ACC112 (cell line): Measurements from ENCODE around the gene CSNK2B.

Experiments used
- H2AFZ ChIP-seq: fragments of 200-600 bp; sonication (generic); one replicate; pipeline ENCODE4 v1.6.0; 2017; ENCODE audit warnings: antibody characterized with exemption, low read length; ENCODE audit not compliant: unreplicated experiment
- H3K27ac ChIP-seq: fragments of 200-600 bp; sonication (generic); 2 replicates; pipeline ENCODE4 v1.5.1; 2014; ENCODE audit warnings: low read depth, mild to moderate bottlenecking, antibody characterized with exemption, low read length, moderate library complexity
- H3K27me3 ChIP-seq: fragments of 200-600 bp; sonication (generic); 2 replicates; pipeline ENCODE4 v1.6.1; 2014; ENCODE audit warnings: mild to moderate bottlenecking, antibody characterized with exemption, low read length, moderate library complexity, mixed read lengths; ENCODE audit not compliant: insufficient read depth
- H3K36me3 ChIP-seq: fragments of 200-600 bp; sonication (generic); 2 replicates; pipeline ENCODE4 v1.6.1; 2016; ENCODE audit warnings: mild to moderate bottlenecking, antibody characterized with exemption, low read length, moderate library complexity, mixed read lengths; ENCODE audit not compliant: insufficient read depth
- H3K4me1 ChIP-seq: fragments of 200-600 bp; sonication (generic); one replicate; pipeline ENCODE4 v1.6.1; 2016; ENCODE audit warnings: low read length, mixed read lengths; ENCODE audit not compliant: insufficient read depth, unreplicated experiment, control insufficient read depth
- H3K4me3 ChIP-seq: fragments of 200-600 bp; sonication (generic); 2 replicates; pipeline ENCODE4 v1.5.1; 2014; ENCODE audit warnings: mild to moderate bottlenecking, low read depth, low read length
- H3K79me2 ChIP-seq: fragments of 200-600 bp; sonication (generic); one replicate; pipeline ENCODE4 v1.6.0; 2016; ENCODE audit warnings: low read length; ENCODE audit not compliant: control insufficient read depth, unreplicated experiment, insufficient read depth

Gene CSNK2B

DNA sequence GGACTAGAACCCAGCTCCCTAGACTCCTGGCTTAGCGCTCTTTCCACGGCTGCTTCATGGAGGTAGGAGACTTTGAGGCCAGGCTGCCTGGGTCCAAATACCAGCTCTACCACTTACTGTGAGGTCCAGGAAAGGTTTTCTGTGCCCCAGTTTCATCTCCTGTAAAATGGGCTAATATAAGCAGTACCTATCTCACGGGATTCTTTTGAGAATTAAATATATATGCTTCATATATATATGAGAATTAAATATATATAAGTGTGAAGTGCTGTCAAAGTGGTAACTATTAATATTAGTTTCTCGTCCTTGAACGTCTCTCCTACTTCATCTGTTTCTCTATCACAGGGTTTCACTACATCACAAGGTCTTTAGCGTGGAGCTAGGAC is 25.2 kb downstream of the CSNK2B start:
- Histone ChIP-seq H3K36me3 (peaks cover 4% of the 10 kb centered on the region; the same call in 1 of the 2 replicates), H3K27me3 (no peaks in the 10 kb centered on the region), H3K79me2 (no peaks in the 10 kb centered on the region), H3K27ac (no peak overlapping the region), H3K4me1 (no peaks in the 10 kb centered on the region), H2AFZ (no peak overlapping the region), H3K4me3 (no peak overlapping the region)

DNA sequence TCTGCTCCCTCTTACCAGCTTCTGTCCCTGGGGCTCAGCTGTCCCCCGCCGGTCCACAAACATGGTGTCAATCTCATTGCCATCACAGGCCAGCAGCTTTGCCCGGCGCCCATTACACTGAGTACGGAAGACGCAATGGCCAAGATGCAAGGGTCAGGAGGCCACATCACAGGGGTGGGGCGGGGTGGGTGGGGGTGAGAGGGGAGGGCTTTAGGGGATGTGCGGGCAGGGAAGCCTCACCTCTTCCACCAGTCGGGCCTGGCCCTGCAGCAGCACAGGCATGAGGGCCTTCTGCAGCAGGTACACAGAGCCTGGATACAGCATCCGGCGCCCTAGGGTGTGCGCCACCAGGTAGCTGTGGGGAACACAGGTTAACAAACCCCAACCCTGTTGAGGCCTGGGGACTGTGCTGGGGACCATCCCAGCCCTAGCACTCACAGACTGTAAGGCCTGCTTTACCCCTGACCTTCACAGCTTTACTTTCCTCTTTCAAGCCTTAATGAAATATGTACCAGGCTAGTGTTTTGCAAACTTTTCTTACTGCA is 25.8 kb downstream of the CSNK2B start:
- Histone ChIP-seq H3K4me3 (no peak overlapping the region), H3K4me1 (no peaks in the 10 kb centered on the region), H3K27me3 (no peaks in the 10 kb centered on the region), H3K36me3 (peaks cover 4% of the 10 kb centered on the region; the same call in 1 of the 2 replicates), H2AFZ (no peak overlapping the region), H3K27ac (no peak overlapping the region), H3K79me2 (no peaks in the 10 kb centered on the region)

DNA sequence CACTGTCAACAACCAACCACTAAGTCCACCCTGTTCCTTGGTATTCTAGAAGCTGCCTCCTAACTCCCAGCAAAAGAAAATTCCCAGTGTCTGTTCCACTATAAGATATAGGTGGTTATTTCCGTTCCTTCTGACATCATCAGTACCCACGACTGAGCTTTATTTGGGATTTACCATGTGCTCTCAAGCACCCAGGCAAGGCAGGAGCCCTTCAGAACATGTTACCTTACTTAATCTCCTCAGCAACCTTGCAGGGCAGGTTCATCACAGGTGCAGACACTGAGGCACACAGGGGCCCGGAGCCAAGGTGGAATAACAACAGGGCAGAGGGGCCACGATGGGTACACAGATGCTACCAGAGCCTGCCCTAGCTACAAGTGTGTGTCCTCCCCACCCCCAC is 26.5 kb downstream of the CSNK2B start:
- Histone ChIP-seq H3K4me3 (no peak overlapping the region), H3K4me1 (no peaks in the 10 kb centered on the region), H3K36me3 (peaks cover 4% of the 10 kb centered on the region; the same call in 1 of the 2 replicates), H3K79me2 (no peaks in the 10 kb centered on the region), H3K27me3 (no peaks in the 10 kb centered on the region), H3K27ac (no peak overlapping the region), H2AFZ (no peak overlapping the region)

DNA sequence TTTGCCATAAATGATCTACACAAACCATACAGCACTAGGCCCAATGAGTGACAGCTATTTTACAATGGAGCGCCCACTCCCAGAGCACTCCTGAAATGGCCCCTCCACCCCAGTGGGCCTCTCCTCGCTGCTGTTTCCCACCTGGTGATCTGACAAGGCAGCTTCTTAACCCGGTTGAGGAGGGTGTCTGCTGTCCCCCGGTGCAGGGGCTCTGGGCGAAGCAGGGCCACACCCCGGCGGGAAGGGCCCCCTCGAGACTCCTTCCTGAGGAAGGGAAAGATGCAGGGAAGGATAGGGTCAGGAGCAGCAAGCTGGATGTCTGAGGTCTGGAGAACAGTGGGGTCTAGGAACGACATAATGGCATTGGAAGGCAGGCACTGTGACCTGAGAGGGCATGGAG is 27.0 kb downstream of the CSNK2B start:
- Histone ChIP-seq H2AFZ (no peak overlapping the region), H3K36me3 (peaks cover 4% of the 10 kb centered on the region; the same call in 1 of the 2 replicates), H3K4me3 (no peak overlapping the region), H3K27ac (no peak overlapping the region), H3K79me2 (no peaks in the 10 kb centered on the region), H3K4me1 (peaks cover 4% of the 10 kb centered on the region), H3K27me3 (no peaks in the 10 kb centered on the region)

DNA sequence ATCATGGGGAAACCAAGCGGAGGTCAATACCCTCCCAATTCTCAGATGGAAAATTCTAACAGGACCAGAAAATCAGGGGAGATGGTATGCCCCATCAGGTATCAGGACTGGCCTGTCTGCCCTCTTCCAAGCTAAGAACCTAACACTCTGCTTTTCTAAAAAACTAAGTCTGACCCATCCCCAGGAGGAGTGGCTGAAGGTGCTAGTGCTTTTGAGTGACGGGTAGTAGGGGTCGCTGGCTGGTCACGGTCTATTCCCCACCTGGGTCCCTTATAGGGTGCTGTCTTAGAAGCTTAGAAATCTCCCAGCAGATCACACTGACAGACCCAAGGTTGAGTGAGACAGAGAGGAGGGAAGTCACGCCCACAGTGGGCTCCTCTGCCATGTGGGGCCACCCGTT is 27.7 kb downstream of the CSNK2B start:
- H2AFZ ChIP-seq: no peak overlapping the region
- peaks cover 4% of the 10 kb centered on the region; the same call in 1 of the 2 replicates for H3K36me3 ChIP-seq
- no peak overlapping the region for H3K27ac ChIP-seq
- peaks cover 7% of the 10 kb centered on the region for H3K4me1 ChIP-seq
- H3K27me3 ChIP-seq: no peaks in the 10 kb centered on the region
- H3K79me2 ChIP-seq: no peaks in the 10 kb centered on the region
- H3K4me3 ChIP-seq: no peak overlapping the region

DNA sequence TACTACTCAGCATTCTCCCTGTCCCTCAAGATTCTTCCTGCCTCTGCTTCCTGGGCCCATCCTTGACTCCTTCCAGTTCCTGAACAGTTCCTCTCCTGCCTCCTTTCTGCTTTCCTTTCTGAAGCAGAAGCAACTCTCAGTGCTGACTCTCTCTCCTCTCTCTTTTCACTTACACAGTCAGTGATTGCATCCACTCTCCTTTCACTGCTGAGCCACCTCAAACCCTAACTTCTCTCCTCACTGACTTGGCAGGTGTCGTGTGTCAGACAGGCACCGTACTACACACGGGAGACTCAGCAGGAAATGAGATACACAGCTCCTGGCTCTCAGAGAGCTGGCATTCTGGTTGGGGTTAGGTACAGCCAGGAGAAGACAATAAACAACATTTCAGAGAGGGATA is 31.7 kb downstream of the CSNK2B start:
- Histone ChIP-seq H3K4me1 (peaks cover 17% of the 10 kb centered on the region), H3K27ac (peak overlapping the region; percentile 2; the same call in 1 of the 2 replicates), H3K79me2 (peaks cover 19% of the 10 kb centered on the region), H3K27me3 (no peaks in the 10 kb centered on the region), H2AFZ (no peak overlapping the region), H3K36me3 (peaks cover 6% of the 10 kb centered on the region; the same call in 1 of the 2 replicates), H3K4me3 (no peak overlapping the region)

DNA sequence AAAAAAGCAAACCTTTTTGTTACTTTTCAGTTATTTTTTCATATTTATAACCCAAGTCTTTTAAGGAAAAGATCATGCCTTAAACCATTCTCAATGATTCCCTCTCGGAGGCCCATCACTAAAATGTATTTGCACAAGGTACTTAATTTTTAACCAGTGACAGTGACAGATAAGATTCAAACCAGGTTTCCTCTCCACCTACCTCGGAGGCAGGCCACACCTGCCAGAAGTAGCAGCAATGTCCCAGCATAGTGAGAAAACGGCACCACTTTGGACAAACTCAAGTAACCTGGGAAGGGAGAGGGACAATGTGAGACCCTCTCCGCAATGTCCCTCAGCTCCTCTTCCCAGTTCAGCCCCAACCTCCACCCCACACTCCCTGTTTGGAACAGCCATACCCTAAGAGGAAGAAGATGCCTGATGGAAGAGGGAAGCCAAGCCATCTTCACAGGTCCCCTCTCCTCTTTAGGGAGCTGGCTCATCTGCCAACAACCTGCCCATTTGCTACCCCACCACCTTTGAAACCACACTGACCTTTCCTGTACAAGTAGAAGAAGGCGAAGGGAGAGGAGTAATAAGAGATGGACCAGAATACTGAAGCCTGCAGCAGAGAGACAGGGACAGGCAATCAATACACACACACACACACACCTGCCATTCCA is 35.0 kb downstream of the CSNK2B start:
- H3K27me3 ChIP-seq: no peaks in the 10 kb centered on the region
- peaks cover 17% of the 10 kb centered on the region for H3K4me1 ChIP-seq
- H2AFZ ChIP-seq: no peak overlapping the region
- H3K79me2 ChIP-seq: peaks cover 23% of the 10 kb centered on the region
- H3K27ac ChIP-seq: no peak overlapping the region
- no peak overlapping the region; the same call in 1 of the 2 replicates for H3K4me3 ChIP-seq
- H3K36me3 ChIP-seq: 0 out of 2 replicates have a peak, but pooled peaks cover 2% of the 10 kb centered on the region

DNA sequence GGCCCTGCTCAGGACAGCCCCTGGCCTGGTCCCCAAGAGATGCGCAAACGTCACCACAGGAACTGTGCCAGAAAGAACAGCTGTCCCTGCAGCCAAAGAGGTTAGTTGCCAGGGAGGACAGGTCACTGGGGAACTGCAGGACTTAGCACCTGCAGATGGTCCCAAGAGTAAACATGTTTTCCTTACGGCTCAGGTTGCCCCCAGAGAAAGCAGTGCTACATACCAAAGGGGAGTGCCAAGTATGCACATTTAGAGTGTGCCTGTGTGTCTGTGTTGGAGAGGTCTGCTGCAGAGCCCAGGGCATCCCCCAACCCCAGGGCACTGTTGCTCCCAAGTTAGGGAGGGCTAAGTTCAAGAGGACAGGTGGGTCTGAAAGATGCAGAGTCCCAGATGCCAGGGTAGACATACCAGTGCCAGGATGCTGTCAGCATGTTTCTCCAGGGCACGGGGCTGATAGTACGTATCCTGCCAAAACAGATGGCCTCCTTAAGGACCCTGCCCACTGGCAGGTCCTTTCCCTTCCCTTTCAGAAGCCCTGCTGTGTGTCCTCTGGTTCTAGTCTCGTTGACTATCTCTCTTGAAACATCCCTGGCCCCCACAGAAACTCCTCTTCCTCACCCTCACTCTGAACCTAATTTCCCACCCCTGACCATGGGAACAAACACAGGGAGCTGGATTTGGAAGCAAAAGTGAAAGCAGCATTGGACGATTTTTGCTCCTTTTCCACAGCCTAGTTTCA is 36.0 kb downstream of the CSNK2B start:
- H3K4me3 ChIP-seq: peak overlapping the region; percentile 88
- peaks cover 17% of the 10 kb centered on the region for H3K4me1 ChIP-seq
- H3K27me3 ChIP-seq: no peaks in the 10 kb centered on the region
- H3K27ac ChIP-seq: peak overlapping the region; percentile 87
- H2AFZ ChIP-seq: peak overlapping the region; percentile 93
- peaks cover 23% of the 10 kb centered on the region for H3K79me2 ChIP-seq
- H3K36me3 ChIP-seq: 0 out of 2 replicates have a peak, but pooled peaks cover 2% of the 10 kb centered on the region

DNA sequence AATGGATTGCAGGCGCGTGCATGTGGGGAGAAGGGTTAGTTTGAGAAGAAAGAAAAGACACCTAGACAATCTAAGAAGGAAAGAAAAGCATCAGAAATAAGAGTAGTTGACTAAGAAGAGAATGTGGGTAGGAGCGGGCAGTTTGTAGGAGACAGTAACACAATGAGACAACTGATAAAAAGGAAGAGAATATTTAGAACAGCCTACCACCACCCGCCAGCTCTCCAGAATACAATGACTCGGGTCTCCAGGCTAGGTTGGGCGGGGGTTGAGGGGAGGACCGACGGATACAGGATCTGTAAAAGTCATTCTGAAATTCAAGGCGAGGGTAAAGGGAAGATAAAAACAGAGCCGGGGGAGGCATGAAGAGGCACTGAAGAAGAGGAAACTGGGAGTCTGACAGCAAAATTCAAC is 36.5 kb downstream of the CSNK2B start:
- Histone ChIP-seq H3K27me3 (no peaks in the 10 kb centered on the region), H3K27ac (peak overlapping the region; percentile 87), H3K4me3 (peak overlapping the region; percentile 88), H2AFZ (peak overlapping the region; percentile 93), H3K36me3 (0 out of 2 replicates have a peak, but pooled peaks cover 2% of the 10 kb centered on the region), H3K79me2 (peaks cover 23% of the 10 kb centered on the region), H3K4me1 (peaks cover 17% of the 10 kb centered on the region)

DNA sequence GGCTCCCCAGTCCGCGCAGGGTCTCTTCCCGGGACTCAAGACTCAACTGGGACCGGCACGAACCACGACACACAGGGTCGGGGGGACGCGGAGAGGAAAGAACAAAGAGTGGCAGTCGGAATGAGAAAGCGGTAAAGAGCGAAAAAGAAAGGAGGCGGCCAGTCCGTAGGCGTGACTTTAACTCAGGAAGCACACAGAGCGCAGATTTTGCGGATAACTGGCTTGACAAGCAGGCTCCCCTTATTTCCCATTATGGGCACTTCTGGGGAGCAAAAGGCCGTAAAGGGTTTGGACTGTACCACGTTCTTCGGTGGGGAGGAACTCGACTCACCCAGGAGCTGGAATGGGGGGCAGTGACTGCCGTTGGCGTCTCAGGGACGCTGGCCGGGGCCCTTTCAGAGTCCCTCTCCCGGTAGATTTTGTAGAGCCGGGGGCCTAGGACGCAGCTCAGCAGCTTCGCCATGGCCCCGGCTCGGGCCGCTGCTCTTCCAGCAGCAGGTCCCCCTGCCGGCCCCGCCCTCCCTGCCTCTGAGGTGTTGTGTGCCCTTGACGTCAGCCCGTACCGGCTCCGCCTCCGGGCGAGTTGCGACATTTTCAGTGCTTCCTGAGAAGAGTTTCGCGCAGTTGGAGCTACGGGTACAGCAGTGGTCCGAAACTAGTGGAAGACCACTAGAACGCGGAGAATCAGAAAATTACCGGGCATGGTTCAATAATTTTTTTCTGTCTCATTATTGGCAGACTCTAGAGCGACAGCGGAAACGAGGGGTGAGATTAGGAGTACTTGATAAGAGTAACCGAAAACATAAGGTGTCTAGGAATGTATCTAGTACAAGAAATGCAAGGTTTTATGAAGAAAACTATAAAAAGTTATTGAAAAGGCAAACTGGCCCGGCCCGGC is 37.2 kb downstream of the CSNK2B start, which contains the start of gene ABHD16A:
ABHD16A (minus strand) TSS at position 506 of the 898 bp plus-strand sequence; CDS start at position 463, 43 bp downstream.
- H3K79me2 ChIP-seq: peaks cover 23% of the 10 kb centered on the region
- no peaks in the 10 kb centered on the region for H3K27me3 ChIP-seq
- 0 out of 2 replicates have a peak, but pooled peaks cover 2% of the 10 kb centered on the region for H3K36me3 ChIP-seq
- peak within 1 kb of the TSS; percentile 87 for H3K27ac ChIP-seq
- H3K4me1 ChIP-seq: peaks cover 10% of the 10 kb centered on the region
- H3K4me3 ChIP-seq: peak within 1 kb of the TSS; percentile 88
- peak within 1 kb of the TSS; percentile 93 for H2AFZ ChIP-seq
